ENCODE data around the gene AP3S2. TPM values are rescaled to one million over a fixed set of nuclear protein-coding genes. Genes with fewer than 3 reads are reported as not detected.

The AP3S2 gene
- total and polyA plus RNA-seq, 8 donors, result 8.4 to 90.4 (median 24.0) TPM

GRCh38 chr15:89841306-89841705, 52.5 kb downstream of the AP3S2 start:
- Histone ChIP-seq H3K9me3 (no peaks in the 10 kb centered on the region), H3K36me3 (peaks cover 3 to 63% (median 40%) of the 10 kb centered on the region in 4 donors), H3K27me3 (no peaks in the 10 kb centered on the region), H3K4me1 (peaks cover 0 to 48% (median 9%) of the 10 kb centered on the region in 4 donors), H3K27ac (no peak overlapping the region), H3K4me3 (no peak overlapping the region)
- intact Hi-C loops (cut with DNase I; ENCODE audit: low total_unique reads), result no loop called here
- 82 to 93% (median 87%) methylated on average over 4 of the region's 4 CpGs for WGBS, 5 donors
- no peak for DNase-seq
- TF ChIP-seq POLR2AphosphoS5 (IDR thresholded peaks at IDR 0.05), result no peak
- no peak for TF ChIP-seq EP300 (IDR thresholded peaks at IDR 0.05)
- no peak for TF ChIP-seq POLR2A (IDR thresholded peaks at IDR 0.05)
- no peak for TF ChIP-seq CTCF (IDR thresholded peaks at IDR 0.05)

GRCh38 chr15:89839167-89839810, 54.5 kb downstream of the AP3S2 start:
- Histone ChIP-seq H3K4me3 (no peak overlapping the region), H3K27ac (no peak overlapping the region), H3K9me3 (no peaks in the 10 kb centered on the region), H3K27me3 (no peaks in the 10 kb centered on the region), H3K4me1 (peaks cover 0 to 46% (median 9%) of the 10 kb centered on the region in 4 donors), H3K36me3 (peaks cover 20 to 79% (median 59%) of the 10 kb centered on the region in 4 donors)
- WGBS, 5 donors, result 87 to 93% (median 89%) methylated on average over 4 of the region's 4 CpGs
- no peak for TF ChIP-seq CTCF (IDR thresholded peaks at IDR 0.05)
- no peak for TF ChIP-seq EP300 (IDR thresholded peaks at IDR 0.05)
- no peak for TF ChIP-seq POLR2A (IDR thresholded peaks at IDR 0.05)
- TF ChIP-seq POLR2AphosphoS5 (IDR thresholded peaks at IDR 0.05), result no peak
- intact Hi-C loops (cut with DNase I; ENCODE audit: low total_unique reads), result no loop called here
- DNase-seq, result no peak

- intact Hi-C loops (cut with DNase I; ENCODE audit: low total_unique reads), result no loop called here
- peaks cover 31 to 86% (median 66%) of the 10 kb centered on the region in 4 donors for H3K36me3 ChIP-seq
- no peaks in the 10 kb centered on the region for H3K27me3 ChIP-seq
- H3K4me1 ChIP-seq, result peaks cover 0 to 46% (median 9%) of the 10 kb centered on the region in 4 donors
- 66 to 86% (median 72%) methylated on average over 3 of the region's 3 CpGs for WGBS, 5 donors
- H3K27ac ChIP-seq, result peak overlapping the region in 3 of 5 donors; percentile 64 to 83 (median 79)
- TF ChIP-seq POLR2A (IDR thresholded peaks at IDR 0.05), result no peak
- no peak for TF ChIP-seq POLR2AphosphoS5 (IDR thresholded peaks at IDR 0.05)
- TF ChIP-seq CTCF (IDR thresholded peaks at IDR 0.05), result no peak
- TF ChIP-seq EP300 (IDR thresholded peaks at IDR 0.05), result no peak
- H3K4me3 ChIP-seq, result no peak overlapping the region
- H3K9me3 ChIP-seq, result no peaks in the 10 kb centered on the region
- no peak for DNase-seq
Measured at GRCh38 chr15:89837830-89838178, 56.0 kb downstream of the AP3S2 start.

GRCh38 chr15:89837134-89837829, 56.5 kb downstream of the AP3S2 start:
- TF ChIP-seq POLR2A (IDR thresholded peaks at IDR 0.05) (no peak), CTCF (IDR thresholded peaks at IDR 0.05) (no peak), POLR2AphosphoS5 (IDR thresholded peaks at IDR 0.05) (no peak), EP300 (IDR thresholded peaks at IDR 0.05) (no peak)
- intact Hi-C loops (cut with DNase I; ENCODE audit: low total_unique reads), result no loop called here
- Histone ChIP-seq H3K4me3 (no peak overlapping the region), H3K27ac (peak overlapping the region in 4 of 5 donors; percentile 50 to 83 (median 72)), H3K9me3 (no peaks in the 10 kb centered on the region), H3K27me3 (no peaks in the 10 kb centered on the region), H3K4me1 (peaks cover 0 to 46% (median 9%) of the 10 kb centered on the region in 4 donors), H3K36me3 (peaks cover 33 to 87% (median 67%) of the 10 kb centered on the region in 4 donors)
- 41 to 50% (median 44%) methylated on average over 6 of the region's 6 CpGs for WGBS, 5 donors
- DNase-seq, result no peak
